ENCODE data around the gene CHCT1.
"Not testable (repeated sequence)": the region's sequence is repeated elsewhere in the genome, so short reads cannot be mapped to it uniquely, and the experiment has no call there.

- TF ChIP-seq ZNF274 (IDR thresholded peaks at IDR 0.05; ENCODE audit: low read depth, low read length); SUZ12 (IDR thresholded peaks at IDR 0.05; ENCODE audit: extremely low read depth, insufficient read depth, insufficient read length); YY1 (IDR thresholded peaks at IDR 0.05; ENCODE audit: insufficient read depth, insufficient read length): not testable (repeated sequence)
Observed at GRCh38 chr17:60430561-60430960, 8.3 kb downstream of the CHCT1 start.

All from NT2/D1 (cell line).